Uterus (tissue), 4 donors: Measurements from ENCODE around the gene ZDHHC4. TPM values are rescaled to one million over a fixed set of nuclear protein-coding genes. Genes with fewer than 3 reads are reported as not detected.
"Not testable (repeated sequence)": the region's sequence is repeated elsewhere in the genome, so short reads cannot be mapped to it uniquely, and the experiment has no call there.

ENCODE experiments used
- DNase-seq, 2 donors: peaks; one replicate each; pipeline ENCODE4 v3.0.0-alpha.2; 2019 to 2020
- H3K27ac ChIP-seq, 2 donors: fragments of 200-600 bp; sonication (generic); 1 replicate in 1 of 2; 2 replicates in 1 of 2; pipeline ENCODE4 v1.5.1; 2016 to 2018
- H3K27me3 ChIP-seq, 2 donors: fragments of 200-600 bp; sonication (generic); one replicate each; pipeline ENCODE4 v1.5.1; 2018 to 2019; ENCODE audit warnings: control low read depth in 1 of 2
- H3K36me3 ChIP-seq, 2 donors: fragments of 200-600 bp; sonication (generic); one replicate each; pipeline ENCODE4 v1.5.1; 2019; ENCODE audit warnings: control low read depth in 1 of 2
- H3K4me1 ChIP-seq, 2 donors: fragments of 200-600 bp; sonication (generic); one replicate each; pipeline ENCODE4 v1.5.1; 2018 to 2019; ENCODE audit warnings: control low read depth in 1 of 2
- H3K4me3 ChIP-seq, 2 donors: fragments of 200-600 bp; sonication (generic); 1 replicate in 1 of 2; 2 replicates in 1 of 2; pipeline ENCODE4 v1.5.1; 2018 to 2019; ENCODE audit warnings: mild to moderate bottlenecking in 1 of 2
- H3K9me3 ChIP-seq, 2 donors: fragments of 200-600 bp; sonication (generic); one replicate each; pipeline ENCODE4 v1.5.1; 2019; ENCODE audit warnings: control low read depth in 1 of 2
- POLR2A ChIP-seq, 2 donors: fragments of 450-650 bp; IDR thresholded peaks; one replicate each; pipeline ENCODE4 v1.6.1; 2016; ENCODE audit warnings: antibody characterized with exemption in 2 of 2, mild to moderate bottlenecking in 1 of 2, moderate library complexity in 1 of 2
- intact Hi-C: fragments of 100-400 bp; cut with DNase I; formaldehyde crosslinking; loops from one replicate; pipeline ENCODE4 v1.15.1; 2023; ENCODE audit warnings: low total_unique reads
- total RNA-seq, 4 donors: library from RNA; depleted of rRNA in 3 of 4; stranded (reverse); fragments of >200 nt in 3 of 4; gene quantifications; one replicate each; pipeline versions ENCODE4 v1.1.0 to v1.2.4, GENCODE V29; 2014 to 2023
- TF ChIP-seq, protein P1 (sequence below), 4 experiments: fragments of 200-600 bp in 2 of 4; fragments of 450-650 bp in 2 of 4; sonication (generic) in 2 of 4; IDR thresholded peaks; one replicate each; pipeline ENCODE4 v1.5.1; 2016 to 2019; ENCODE audit warnings: antibody characterized with exemption in 4 of 4, mild to moderate bottlenecking in 2 of 4, moderate library complexity in 1 of 4
- donor health status: DM: yes; HTN: yes; CAD: no.

The ZDHHC4 gene
- total RNA-seq, 4 donors from 2014 or later, result 13.1 to 48.2 (median 37.0) TPM

GRCh38 chr7:6631605-6632004 is 54.4 kb downstream of the ZDHHC4 start:
- intact Hi-C loops, result no loop called here
- H3K4me3 ChIP-seq, result no peak overlapping the region
- no peaks in the 10 kb centered on the region for H3K9me3 ChIP-seq
- no peak overlapping the region for H3K27ac ChIP-seq
- no peaks in the 10 kb centered on the region for H3K27me3 ChIP-seq
- DNase-seq, result no peak
- H3K4me1 ChIP-seq, result no peaks in the 10 kb centered on the region
- H3K36me3 ChIP-seq, result no peaks in the 10 kb centered on the region
- TF ChIP-seq, protein P1, sequence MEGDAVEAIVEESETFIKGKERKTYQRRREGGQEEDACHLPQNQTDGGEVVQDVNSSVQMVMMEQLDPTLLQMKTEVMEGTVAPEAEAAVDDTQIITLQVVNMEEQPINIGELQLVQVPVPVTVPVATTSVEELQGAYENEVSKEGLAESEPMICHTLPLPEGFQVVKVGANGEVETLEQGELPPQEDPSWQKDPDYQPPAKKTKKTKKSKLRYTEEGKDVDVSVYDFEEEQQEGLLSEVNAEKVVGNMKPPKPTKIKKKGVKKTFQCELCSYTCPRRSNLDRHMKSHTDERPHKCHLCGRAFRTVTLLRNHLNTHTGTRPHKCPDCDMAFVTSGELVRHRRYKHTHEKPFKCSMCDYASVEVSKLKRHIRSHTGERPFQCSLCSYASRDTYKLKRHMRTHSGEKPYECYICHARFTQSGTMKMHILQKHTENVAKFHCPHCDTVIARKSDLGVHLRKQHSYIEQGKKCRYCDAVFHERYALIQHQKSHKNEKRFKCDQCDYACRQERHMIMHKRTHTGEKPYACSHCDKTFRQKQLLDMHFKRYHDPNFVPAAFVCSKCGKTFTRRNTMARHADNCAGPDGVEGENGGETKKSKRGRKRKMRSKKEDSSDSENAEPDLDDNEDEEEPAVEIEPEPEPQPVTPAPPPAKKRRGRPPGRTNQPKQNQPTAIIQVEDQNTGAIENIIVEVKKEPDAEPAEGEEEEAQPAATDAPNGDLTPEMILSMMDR (IDR thresholded peaks at IDR 0.05), result no peak
- no peak for TF ChIP-seq POLR2A (IDR thresholded peaks at IDR 0.05)

DNA sequence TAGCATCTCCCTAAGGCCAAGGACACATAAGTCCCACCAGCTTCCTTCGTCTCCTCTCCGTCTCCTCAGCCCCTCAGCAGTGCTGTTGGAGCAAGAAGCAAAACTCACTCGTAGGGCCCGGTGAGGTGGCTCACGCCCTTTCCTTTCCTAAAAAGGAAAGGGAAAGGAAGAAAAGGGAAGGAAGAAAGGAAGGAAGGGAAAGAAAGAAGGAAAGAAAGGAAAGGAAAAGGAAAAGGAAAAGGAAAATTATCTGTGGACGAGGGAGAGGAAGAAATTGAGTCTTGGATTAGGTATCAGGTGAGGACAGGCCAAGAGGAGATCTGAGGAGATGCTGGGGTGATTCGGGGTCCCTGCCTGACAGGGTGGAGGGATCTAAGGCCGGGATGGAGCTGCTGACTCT is 56.8 kb downstream of the ZDHHC4 start:
- H3K4me1 ChIP-seq, result peaks cover 0 to 10% of the 10 kb centered on the region in 2 donors
- H3K36me3 ChIP-seq, result no peaks in the 10 kb centered on the region
- H3K4me3 ChIP-seq, result no peak overlapping the region
- DNase-seq, result no peak
- intact Hi-C loops, result no loop called here
- no peaks in the 10 kb centered on the region for H3K27me3 ChIP-seq
- no peak overlapping the region for H3K27ac ChIP-seq
- no peak for TF ChIP-seq POLR2A (IDR thresholded peaks at IDR 0.05)
- TF ChIP-seq, protein P1 (IDR thresholded peaks at IDR 0.05), result no peak
- no peaks in the 10 kb centered on the region for H3K9me3 ChIP-seq

- DNase-seq, intact Hi-C loops, H3K27ac ChIP-seq, H3K36me3 ChIP-seq, H3K27me3 ChIP-seq, H3K4me3 ChIP-seq, H3K9me3 ChIP-seq: not testable (repeated sequence)
- H3K4me1 ChIP-seq, result peaks cover 0 to 14% of the 10 kb centered on the region in 2 donors
Measured at GRCh38 chr7:6634971-6635370, 57.7 kb downstream of the ZDHHC4 start.

DNA sequence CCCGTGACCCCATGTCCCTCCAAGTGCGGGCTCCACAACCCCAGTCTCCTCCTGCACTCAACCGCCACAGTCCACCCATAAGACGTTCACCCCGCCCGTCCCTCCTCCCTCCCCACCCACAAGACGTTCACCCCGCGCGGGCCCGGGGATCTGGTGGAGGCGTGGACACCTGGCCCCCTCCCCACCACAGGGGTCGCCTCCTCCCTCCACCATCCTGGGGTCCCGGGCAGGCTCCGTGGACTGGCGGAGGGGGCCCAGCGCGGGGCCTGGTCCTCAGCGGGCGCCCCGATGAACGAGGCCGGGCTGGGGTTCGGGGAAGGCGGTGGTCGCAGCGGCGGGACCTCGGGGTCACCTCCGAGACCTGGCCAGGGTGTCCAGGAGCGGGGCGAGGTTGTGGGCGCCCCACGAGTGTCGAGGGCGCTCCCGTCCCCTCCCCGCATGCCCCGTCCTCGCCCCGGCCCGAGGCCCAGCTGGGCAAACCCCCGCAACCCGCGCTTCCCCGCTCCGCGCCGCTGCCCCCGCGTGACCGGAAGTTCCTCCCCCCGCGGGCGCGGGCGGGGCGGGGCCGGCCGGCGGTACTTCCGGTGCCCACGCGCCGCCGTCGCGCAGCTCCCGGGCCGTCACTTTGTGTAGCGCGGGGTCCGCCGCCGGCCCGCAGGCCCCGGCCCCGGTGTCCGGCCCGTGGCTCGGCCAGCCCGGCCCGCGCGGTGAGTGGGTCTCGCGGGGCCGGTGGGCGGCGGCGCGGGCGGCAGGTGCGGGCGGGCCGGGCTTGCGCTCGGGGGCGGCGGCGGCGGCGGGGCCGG is 59.7 kb downstream of the ZDHHC4 start, which contains the start of gene ZNF316:
Gene ZNF316 (plus strand): TSS at position 578 of the 803 bp plus-strand sequence. CDS start 5,092 bp downstream, outside the sequence.
- peaks cover 0 to 14% of the 10 kb centered on the region in 2 donors for H3K4me1 ChIP-seq
- intact Hi-C loops, result no loop called here
- DNase-seq, result peak; percentile 51 to 69
- H3K27ac ChIP-seq, result peak within 1 kb of the TSS; percentile 88 to 90
- no peaks in the 10 kb centered on the region for H3K9me3 ChIP-seq
- H3K4me3 ChIP-seq, result peak within 1 kb of the TSS; percentile 62 to 87
- no peaks in the 10 kb centered on the region for H3K36me3 ChIP-seq
- TF ChIP-seq POLR2A (IDR thresholded peaks at IDR 0.05), result peak in 1 of 2 donors; percentile 72
- TF ChIP-seq, protein P1 (IDR thresholded peaks at IDR 0.05), result no peak
- H3K27me3 ChIP-seq, result no peaks in the 10 kb centered on the region

- intact Hi-C loops, result no loop called here
- peak in 1 of 2 donors; percentile 30 for DNase-seq
- no peaks in the 10 kb centered on the region for H3K36me3 ChIP-seq
- no peaks in the 10 kb centered on the region for H3K9me3 ChIP-seq
- peak overlapping the region; percentile 62 to 87 for H3K4me3 ChIP-seq
- TF ChIP-seq POLR2A (IDR thresholded peaks at IDR 0.05), result no peak
- TF ChIP-seq, protein P1 (IDR thresholded peaks at IDR 0.05), result peak in 1 of 4 experiments; percentile 22
- no peaks in the 10 kb centered on the region for H3K27me3 ChIP-seq
- H3K27ac ChIP-seq, result peak overlapping the region; percentile 79 to 88
- H3K4me1 ChIP-seq, result peaks cover 0 to 14% of the 10 kb centered on the region in 2 donors
Measured at GRCh38 chr7:6637544-6638229, 60.4 kb downstream of the ZDHHC4 start.

Other genes starting within 250 kb of the ZDHHC4 start
- gene FAM220A, start 228.5 kb upstream of the ZDHHC4 start, total RNA-seq, result 10 to 100 TPM in 2 of 4 donors, 1 to 10 TPM in 2; 1.8 to 35.2 (median 10.8) TPM
- 100 to 1,000 TPM in 2 of 4 donors, 10 to 100 TPM in 2; 62.5 to 221 (median 106) TPM for gene RAC1, start 202.9 kb upstream of the ZDHHC4 start, total RNA-seq
- gene DAGLB, start 129.5 kb upstream of the ZDHHC4 start, total RNA-seq, result 10 to 100 TPM in 3 of 4 donors, 1 to 10 TPM in 1; 5.4 to 30.2 (median 19.3) TPM
- 100 to 1,000 TPM in 2 of 4 donors, 10 to 100 TPM in 2; 64.0 to 272 (median 95.4) TPM for gene KDELR2, start 93.3 kb upstream of the ZDHHC4 start, total RNA-seq
- under 1 TPM in 2 of 4 donors, not detected in 2; 0.21 to 0.49 TPM for gene GRID2IP, start 26.0 kb upstream of the ZDHHC4 start, total RNA-seq
- gene INTS15, start 12.6 kb downstream of the ZDHHC4 start, total RNA-seq, result 10 to 100 TPM in 3 of 4 donors, 1 to 10 TPM in 1; 7.6 to 44.1 (median 23.9) TPM
- gene ZNF853, start 38.2 kb downstream of the ZDHHC4 start, total RNA-seq, result 10 to 100 TPM in 2 of 4 donors, 1 to 10 TPM in 1, under 1 TPM in 1; 0.88 to 20.7 (median 11.8) TPM
- 10 to 100 TPM; 15.6 to 39.5 (median 27.3) TPM for gene ZNF316, start 59.9 kb downstream of the ZDHHC4 start, total RNA-seq
- gene ZNF12, start 129.5 kb downstream of the ZDHHC4 start, total RNA-seq, result 10 to 100 TPM; 23.5 to 54.7 (median 33.9) TPM
- 1 to 10 TPM in 1 of 4 donors, not detected in 3; 1.0 TPM for gene RSPH10B2, start 176.6 kb downstream of the ZDHHC4 start, total RNA-seq
- gene CCZ1B, start 248.8 kb downstream of the ZDHHC4 start, total RNA-seq, result 100 to 1,000 TPM in 2 of 4 donors, 10 to 100 TPM in 2; 63.5 to 118 (median 89.7) TPM